Measurements from ENCODE around the gene DYSF. TPM values are rescaled to one million over a fixed set of nuclear protein-coding genes. Genes with fewer than 3 reads are reported as not detected.

DYSF gene
- total RNA-seq, 1 experiment from 2014 or later = 0.31 TPM

- H3K4me3 ChIP-seq (ENCODE audit: low read depth in 2 of 2, low read length in 2 of 2) = no peak overlapping the region
- no peak for DNase-seq (ENCODE audit: low read depth, low spot score)
- CTCF ChIA-PET = no interaction called here
- H3K36me3 ChIP-seq (ENCODE audit: control insufficient read depth, insufficient read depth, low read length) = no peaks in the 10 kb centered on the region
- in situ Hi-C loops (cut with HindIII; ENCODE audit: low pct_unique_long_range_greater_than_20kb, low sequenced_read_pairs) = no loop called here
- intact Hi-C loops (cut with micrococcal nuclease; ENCODE audit: unreplicated experiment) = no loop called here
- BruUV-seq (replicated peaks) = no TSS peak
- H3K4me1 ChIP-seq (ENCODE audit: control insufficient read depth, insufficient read depth, low read length) = 0 out of 2 replicates have a peak, but pooled peaks cover 3% of the 10 kb centered on the region
- ATAC-seq = no peak
- peaks cover 10% of the 10 kb centered on the region; the same call in 1 of the 2 replicates for H3K9me3 ChIP-seq (ENCODE audit: control insufficient read depth, insufficient read depth, low read depth, low read length)
- H3K27me3 ChIP-seq (ENCODE audit: control insufficient read depth, insufficient read depth, low read length) = no peaks in the 10 kb centered on the region
- H3K27ac ChIP-seq (ENCODE audit: low read length) = no peak overlapping the region
- POLR2A ChIA-PET = no interaction called here
- TF ChIP-seq SIN3A (IDR thresholded peaks at IDR 0.05; ENCODE audit: borderline replicate concordance, insufficient read depth, low read depth, low read length) = no peak
- TF ChIP-seq TCF7L2 (IDR thresholded peaks at IDR 0.05; ENCODE audit: low read depth, low read length) = no peak
- TF ChIP-seq CTCF (IDR thresholded peaks at IDR 0.05) = no peak
- TF ChIP-seq REST (IDR thresholded peaks at IDR 0.05; ENCODE audit: insufficient read depth in 1 of 2, low read depth in 2 of 2, low read length in 1 of 2) = no peak
- no peak for TF ChIP-seq POLR2AphosphoS5 (IDR thresholded peaks at IDR 0.05; ENCODE audit: low read depth, low read length)
Observed at GRCh38 chr2:71720283-71720560, 266.9 kb downstream of the DYSF start.

GRCh38 chr2:71720596-71721361 lies 267.4 kb downstream of the DYSF start:
- ATAC-seq (no peak), DNase-seq (ENCODE audit: low read depth, low spot score) (no peak)
- no peak for TF ChIP-seq REST (IDR thresholded peaks at IDR 0.05; ENCODE audit: insufficient read depth in 1 of 2, low read depth in 2 of 2, low read length in 1 of 2)
- TF ChIP-seq SIN3A (IDR thresholded peaks at IDR 0.05; ENCODE audit: borderline replicate concordance, insufficient read depth, low read depth, low read length) = no peak
- no peak for TF ChIP-seq CTCF (IDR thresholded peaks at IDR 0.05)
- TF ChIP-seq TCF7L2 (IDR thresholded peaks at IDR 0.05; ENCODE audit: low read depth, low read length) = no peak
- TF ChIP-seq POLR2AphosphoS5 (IDR thresholded peaks at IDR 0.05; ENCODE audit: low read depth, low read length) = no peak
- no peak overlapping the region for H3K27ac ChIP-seq (ENCODE audit: low read length)
- no peaks in the 10 kb centered on the region for H3K27me3 ChIP-seq (ENCODE audit: control insufficient read depth, insufficient read depth, low read length)
- ChIA-PET CTCF (no interaction called here), POLR2A (no interaction called here)
- no TSS peak for BruUV-seq (replicated peaks)
- H3K4me3 ChIP-seq (ENCODE audit: low read depth in 2 of 2, low read length in 2 of 2) = no peak overlapping the region
- H3K9me3 ChIP-seq (ENCODE audit: control insufficient read depth, insufficient read depth, low read depth, low read length) = peaks cover 10% of the 10 kb centered on the region; the same call in 1 of the 2 replicates
- H3K36me3 ChIP-seq (ENCODE audit: control insufficient read depth, insufficient read depth, low read length) = no peaks in the 10 kb centered on the region
- intact Hi-C loops (cut with micrococcal nuclease; ENCODE audit: unreplicated experiment) = no loop called here
- in situ Hi-C loops (cut with HindIII; ENCODE audit: low pct_unique_long_range_greater_than_20kb, low sequenced_read_pairs) = no loop called here
- 0 out of 2 replicates have a peak, but pooled peaks cover 3% of the 10 kb centered on the region for H3K4me1 ChIP-seq (ENCODE audit: control insufficient read depth, insufficient read depth, low read length)
